Epithelial cell of esophagus (primary cell): ENCODE data around the gene DPP3.
A peak's percentile ranks its signal among the peaks of the same experiment; 100 is the strongest.
"Not testable (repeated sequence)": the region's sequence is repeated elsewhere in the genome, so short reads cannot be mapped to it uniquely, and the experiment has no call there.

Experiments used
- DNase-seq: peaks from one replicate; pipeline ENCODE4 v3.0.0; 2010; ENCODE audit warnings: low read depth
- H3K4me3 ChIP-seq: 2 replicates; pipeline ENCODE4 v1.5.1; 2011; ENCODE audit warnings: mild to moderate bottlenecking, low read length, control low read depth
- CTCF ChIP-seq: IDR thresholded peaks from 2 replicates; pipeline ENCODE4 v1.5.1; 2011; ENCODE audit warnings: low read depth, mild to moderate bottlenecking, low read length, control low read depth, inconsistent platforms; ENCODE audit not compliant: insufficient read depth; ENCODE audit errors: missing control alignments

DPP3 gene

GRCh38 chr11:66457826-66458225, 22.4 kb upstream of the DPP3 start:
- no peak for TF ChIP-seq CTCF
- DNase-seq = no peak
- H3K4me3 ChIP-seq = no peak overlapping the region

DNA sequence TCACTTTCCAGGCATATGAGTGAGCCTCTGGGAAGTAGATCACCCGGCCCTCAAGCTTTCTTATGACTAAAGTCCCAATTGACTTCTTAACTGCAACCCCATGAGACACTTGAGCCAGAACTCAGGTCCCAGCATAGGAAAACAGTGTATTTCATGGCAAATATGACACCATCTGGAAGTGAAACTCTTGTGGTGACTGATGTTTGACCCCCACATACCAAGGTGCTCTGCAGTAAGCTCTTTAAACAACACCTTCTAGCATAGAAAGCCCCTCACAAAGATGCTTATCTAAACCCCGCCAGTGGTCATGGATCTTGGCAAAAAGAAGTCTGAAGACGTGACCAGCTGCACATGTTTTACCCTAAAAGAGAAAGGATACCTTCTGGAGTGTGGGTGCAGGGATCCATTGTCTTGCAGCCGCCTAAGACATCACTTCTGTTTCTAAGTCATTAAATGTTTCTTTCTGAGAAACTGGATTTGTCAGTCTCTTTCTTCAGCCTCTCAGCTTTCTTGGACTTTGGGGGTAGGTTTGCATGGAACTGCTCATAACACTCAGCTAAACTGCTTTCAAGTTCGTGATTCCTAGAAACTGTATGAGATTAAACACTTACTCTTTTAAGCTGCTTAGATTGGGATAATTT, 21.0 kb upstream of the DPP3 start:
- no peak for DNase-seq
- TF ChIP-seq CTCF = no peak
- no peak overlapping the region for H3K4me3 ChIP-seq

- no peak for TF ChIP-seq CTCF
- DNase-seq = no peak
- H3K4me3 ChIP-seq = no peak overlapping the region
Observed at GRCh38 chr11:66462010-66462409, 18.2 kb upstream of the DPP3 start.

DNA sequence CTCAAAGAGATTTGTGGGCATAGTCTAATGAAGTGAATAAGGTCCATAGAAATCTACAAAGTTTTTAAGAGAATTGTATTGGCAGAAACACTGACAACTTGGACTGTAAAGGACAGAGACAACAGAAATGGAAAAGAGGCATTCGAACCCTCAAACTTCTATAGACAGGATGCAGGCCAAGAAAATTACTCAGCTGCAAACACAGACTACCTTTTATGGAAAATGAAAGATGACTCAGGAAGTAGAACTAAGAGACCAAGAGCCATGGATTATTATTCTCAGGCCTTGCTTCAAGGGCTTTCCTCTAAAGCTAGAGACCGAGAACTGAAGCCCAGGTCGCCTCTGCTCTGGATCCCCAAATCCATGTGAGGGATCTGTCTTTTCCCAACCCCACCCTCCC, 17.3 kb upstream of the DPP3 start:
- DNase-seq = no peak
- no peak for TF ChIP-seq CTCF

DNA sequence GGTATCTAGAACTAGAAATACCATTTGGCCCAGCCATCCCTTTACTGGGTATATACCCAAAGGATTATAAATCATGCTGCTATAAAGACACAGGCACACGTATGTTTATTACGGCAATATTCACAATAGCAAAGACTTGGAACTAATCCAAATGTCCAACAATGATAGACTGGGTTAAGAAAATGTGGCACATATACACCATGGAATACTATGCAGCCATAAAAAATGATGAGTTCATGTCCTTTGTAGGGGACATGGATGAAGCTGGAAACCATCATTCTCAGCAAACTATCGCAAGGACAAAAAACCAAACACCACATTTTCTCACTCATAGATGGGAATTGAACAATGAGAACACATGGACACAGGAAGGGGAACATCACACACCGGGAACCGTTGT, 16.1 kb upstream of the DPP3 start:
- not testable (repeated sequence) for H3K4me3 ChIP-seq, DNase-seq

More for the DNA sequence above, 17.3 kb upstream of the DPP3 start:
- H3K4me3 ChIP-seq = no peak overlapping the region

GRCh38 chr11:66464916-66465315, 15.3 kb upstream of the DPP3 start:
- H3K4me3 ChIP-seq = no peak overlapping the region
- TF ChIP-seq CTCF = no peak
- no peak for DNase-seq

DNA sequence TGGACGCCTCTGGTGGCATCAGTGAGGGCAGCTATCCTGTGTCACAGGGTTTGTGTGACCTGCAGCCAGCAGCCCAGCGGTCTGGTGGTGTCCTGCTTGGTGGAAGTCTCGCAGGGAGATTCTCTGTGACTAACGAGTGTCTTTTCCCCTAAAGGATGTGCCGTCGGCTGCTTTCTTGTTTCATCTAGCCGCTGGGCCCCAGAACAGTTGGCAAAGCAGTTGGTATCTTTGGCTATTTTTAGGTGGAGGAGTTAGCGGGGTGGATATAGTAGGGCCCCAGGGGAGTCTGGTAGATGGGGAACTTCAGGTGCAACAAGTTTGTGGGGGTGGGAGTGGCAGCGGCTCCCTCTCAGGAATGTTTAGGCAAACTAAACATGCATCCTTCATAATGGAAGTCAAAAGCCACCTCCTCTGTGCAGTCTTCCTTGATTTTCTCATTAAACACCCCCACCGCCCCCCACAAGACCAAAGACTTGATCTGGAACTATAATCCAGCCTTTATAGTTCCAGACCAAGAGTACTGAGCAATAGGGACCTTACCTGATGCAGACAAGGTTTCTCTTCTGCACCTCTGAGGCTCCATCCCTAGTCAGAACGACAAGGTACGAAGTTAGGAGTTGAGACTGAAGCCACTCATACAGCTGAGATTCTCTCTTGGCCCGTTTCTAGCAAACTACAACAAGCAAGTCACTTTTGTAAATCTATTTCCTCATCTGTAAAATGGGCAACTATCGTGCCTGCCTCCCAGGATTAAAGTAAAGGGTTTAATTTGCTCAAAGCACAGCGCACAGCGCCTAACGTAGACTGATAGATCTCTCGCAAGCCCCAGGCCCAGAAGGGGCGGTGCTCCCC, 14.6 kb upstream of the DPP3 start:
- H3K4me3 ChIP-seq = peak overlapping the region; percentile 66
- no peak for TF ChIP-seq CTCF
- DNase-seq = no peak
